NCI-H2107 (cell line): ENCODE results near the gene ZNF226.
A peak's percentile ranks its signal among the peaks of the same experiment; 100 is the strongest.
"Not testable (repeated sequence)": the region's sequence is repeated elsewhere in the genome, so short reads cannot be mapped to it uniquely, and the experiment has no call there.

ENCODE experiments used
- DNase-seq: peaks from one replicate; lab custom pipeline; 2025; lab: John Stamatoyannopoulos, UW

The ZNF226 gene

GRCh38 chr19:44212250-44212865 is 47.5 kb downstream of the ZNF226 start, which contains the start of gene ZNF227:
Gene ZNF227, plus strand, starts transcription at chr19:44212532. Its CDS starts 5,261 bp downstream, at chr19:44217793.
- peak; percentile 83 for DNase-seq

DNA sequence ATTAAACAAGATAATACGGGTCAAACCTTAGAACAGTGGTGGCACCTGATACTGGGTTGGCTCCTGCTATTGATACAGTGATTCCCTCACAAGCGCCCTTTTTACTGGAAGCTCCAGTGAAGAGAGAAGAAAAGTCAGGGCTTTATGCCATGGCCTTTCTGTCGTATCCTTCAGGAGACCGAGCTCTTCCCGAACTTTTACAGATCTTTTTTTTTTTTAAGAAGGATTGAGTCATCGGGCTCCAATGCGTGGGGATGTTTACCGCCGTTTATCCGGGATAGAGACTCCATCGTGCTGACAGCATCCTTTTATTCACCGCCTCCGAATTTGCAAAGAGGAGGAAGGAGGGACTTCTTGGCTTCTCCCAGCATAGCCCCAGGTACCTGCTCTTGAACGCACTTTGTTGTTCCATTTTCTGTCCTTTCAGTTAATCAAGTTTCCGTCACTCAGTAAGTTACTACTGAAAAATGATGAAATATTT is 48.0 kb downstream of the ZNF226 start:
- no peak for DNase-seq

DNA sequence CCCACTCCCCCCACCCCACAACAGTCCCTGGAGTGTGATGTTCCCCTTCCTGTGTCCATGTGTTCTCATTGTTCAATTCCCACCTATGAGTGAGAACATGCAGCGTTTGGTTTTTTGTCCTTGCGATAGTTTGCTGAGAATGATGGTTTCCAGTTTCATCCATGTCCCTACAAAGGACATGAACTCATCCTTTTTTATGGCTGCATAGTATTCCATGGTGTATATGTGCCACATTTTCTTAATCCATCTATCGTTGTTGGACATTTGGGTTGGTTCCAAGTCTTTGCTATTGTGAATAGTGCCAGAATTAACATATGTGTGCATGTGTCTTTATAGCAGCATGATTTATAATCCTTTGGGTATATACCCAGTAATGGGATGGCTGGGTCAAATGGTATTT is 55.0 kb downstream of the ZNF226 start:
- not testable (repeated sequence) for DNase-seq

DNA sequence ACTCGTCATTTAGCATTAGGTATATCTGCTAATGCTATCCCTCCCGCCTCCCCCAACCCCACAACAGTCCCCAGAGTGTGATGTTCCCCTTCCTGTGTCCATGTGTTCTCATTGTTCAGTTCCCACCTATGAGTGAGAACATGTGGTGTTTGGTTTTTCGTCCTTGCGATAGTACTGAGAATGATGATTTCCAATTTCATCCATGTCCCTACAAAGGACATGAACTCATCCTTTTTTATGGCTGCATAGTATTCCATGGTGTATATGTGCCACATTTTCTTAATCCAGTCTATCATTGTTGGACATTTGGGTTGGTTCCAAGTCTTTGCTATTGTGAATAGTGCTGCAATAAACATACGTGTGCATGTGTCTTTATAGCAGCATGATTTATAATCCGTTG is 55.9 kb downstream of the ZNF226 start:
- DNase-seq, result not testable (repeated sequence)

- DNase-seq, result not testable (repeated sequence)
Observed at GRCh38 chr19:44221291-44221690, 56.4 kb downstream of the ZNF226 start.
